Keratinocyte (primary cell): ENCODE results near the gene EPHX1. TPM values are rescaled to one million over a fixed set of nuclear protein-coding genes. Genes with fewer than 3 reads are reported as not detected.

Experiments used
- DNase-seq: peaks from one replicate; pipeline ENCODE4 v3.0.0-alpha.2; 2011; ENCODE audit warnings: low read depth, missing footprints, low spot score
- FAIRE-seq: peaks from 2 replicates; lab custom pipeline; 2011; peaks lifted over from hg19 to GRCh38; lab: Jason Lieb, UNC
- H2AFZ ChIP-seq: 2 replicates; pipeline ENCODE4 v1.6.0; 2012; ENCODE audit warnings: low read length, control low read depth, inconsistent platforms; ENCODE audit not compliant: control insufficient read depth
- H3K27ac ChIP-seq: 2 replicates; pipeline ENCODE4 v1.5.1; 2011; ENCODE audit warnings: low read length; ENCODE audit not compliant: control insufficient read depth, insufficient read depth
- H3K27me3 ChIP-seq: 3 replicates; pipeline ENCODE4 v1.6.0; 2011; ENCODE audit warnings: low read length; ENCODE audit not compliant: control insufficient read depth, insufficient read depth; ENCODE audit errors: extremely low read depth
- H3K36me3 ChIP-seq, 2 experiments: 2 replicates in 1 of 2; 3 replicates in 1 of 2; pipeline ENCODE4 v1.5.1; 2011; ENCODE audit warnings: low read length in 2 of 2, mild to moderate bottlenecking in 1 of 2; ENCODE audit not compliant: control insufficient read depth in 2 of 2, insufficient read depth in 2 of 2; ENCODE audit errors: extremely low read depth in 1 of 2
- H3K4me1 ChIP-seq: 3 replicates; pipeline ENCODE4 v1.5.1; 2011; ENCODE audit warnings: low read length; ENCODE audit not compliant: control insufficient read depth, insufficient read depth; ENCODE audit errors: extremely low read depth
- H3K4me2 ChIP-seq: 3 replicates; pipeline ENCODE4 v1.6.0; 2011; ENCODE audit warnings: low read depth, low read length; ENCODE audit not compliant: control insufficient read depth, insufficient read depth; ENCODE audit errors: extremely low read depth
- H3K4me3 ChIP-seq, 3 experiments: fragments of 200-600 bp in 1 of 3; sonication (generic) in 1 of 3; 2 replicates in 2 of 3; 3 replicates in 1 of 3; pipeline ENCODE4 v1.5.1; 2011 to 2016; ENCODE audit warnings: low read length in 3 of 3, mild to moderate bottlenecking in 3 of 3, control low read depth in 2 of 3, inconsistent platforms in 1 of 3, low read depth in 1 of 3, mixed read lengths in 1 of 3, mixed run types in 1 of 3, moderate library complexity in 1 of 3; ENCODE audit not compliant: control insufficient read depth in 2 of 3, insufficient read depth in 2 of 3; ENCODE audit errors: extremely low read depth in 1 of 3
- H3K79me2 ChIP-seq: 2 replicates; pipeline ENCODE4 v1.6.0; 2012; ENCODE audit warnings: low read length; ENCODE audit not compliant: control insufficient read depth, insufficient read depth
- H3K9ac ChIP-seq: 3 replicates; pipeline ENCODE4 v1.6.0; 2011; ENCODE audit warnings: low read length; ENCODE audit not compliant: control insufficient read depth, insufficient read depth; ENCODE audit errors: extremely low read depth
- H3K9me1 ChIP-seq: 3 replicates; pipeline ENCODE4 v1.6.0; 2011; ENCODE audit warnings: low read length; ENCODE audit not compliant: control insufficient read depth, insufficient read depth; ENCODE audit errors: extremely low read depth
- H3K9me3 ChIP-seq: 2 replicates; pipeline ENCODE4 v1.5.1; 2012; ENCODE audit warnings: low read depth, low read length; ENCODE audit not compliant: control insufficient read depth
- H4K20me1 ChIP-seq: 3 replicates; pipeline ENCODE4 v1.6.0; 2011; ENCODE audit warnings: low read length; ENCODE audit not compliant: control insufficient read depth, insufficient read depth; ENCODE audit errors: extremely low read depth
- EZH2 ChIP-seq: IDR thresholded peaks from one replicate; pipeline ENCODE4 v1.6.1; 2012; ENCODE audit warnings: inconsistent platforms, mild to moderate bottlenecking, low read length, moderate library complexity
- dilution Hi-C: fragments of 300-500 bp; cut with MboI; formaldehyde crosslinking; loops from one replicate; pipeline ENCODE4 v1.7.0; 2020; ENCODE audit warnings: low sequenced_read_pairs; ENCODE audit not compliant: extremely low pct_ligation_motif_present
- polyA plus RNA-seq, 5 experiments: library from polyadenylated mRNA; depleted of rRNA in 3 of 5; stranded (reverse) in 3 of 5; stranded (forward) in 1 of 5; unstranded in 1 of 5; fragments of >200 nt; gene quantifications; 1 replicate in 1 of 5; 2 replicates in 3 of 5; 3 replicates in 1 of 5; pipeline versions ENCODE4 v1.2.1 to v1.2.3, GENCODE V29; 2011 to 2012; ENCODE audit warnings: missing spikeins in 2 of 5, low read depth in 1 of 5, low replicate concordance in 1 of 5
- TF ChIP-seq, protein P1 (sequence below), 3 experiments: IDR thresholded peaks in 1 of 3; conservative IDR thresholded peaks in 1 of 3; optimal IDR thresholded peaks in 1 of 3; 2 replicates in 2 of 3; 3 replicates in 1 of 3; pipeline versions ENCODE3 to v1.5.1; 2011; ENCODE audit warnings: low read length in 3 of 3, mild to moderate bottlenecking in 3 of 3, moderate library complexity in 2 of 3, control low read depth in 1 of 3, inconsistent platforms in 1 of 3; ENCODE audit not compliant: insufficient read depth in 2 of 3; ENCODE audit errors: extremely low read depth in 1 of 3

EPHX1 gene
- polyA plus RNA-seq, 1 donor (not counting 4 experiments of a cell fraction or from before 2014, with no cell fraction given), result 6.4 TPM

DNA sequence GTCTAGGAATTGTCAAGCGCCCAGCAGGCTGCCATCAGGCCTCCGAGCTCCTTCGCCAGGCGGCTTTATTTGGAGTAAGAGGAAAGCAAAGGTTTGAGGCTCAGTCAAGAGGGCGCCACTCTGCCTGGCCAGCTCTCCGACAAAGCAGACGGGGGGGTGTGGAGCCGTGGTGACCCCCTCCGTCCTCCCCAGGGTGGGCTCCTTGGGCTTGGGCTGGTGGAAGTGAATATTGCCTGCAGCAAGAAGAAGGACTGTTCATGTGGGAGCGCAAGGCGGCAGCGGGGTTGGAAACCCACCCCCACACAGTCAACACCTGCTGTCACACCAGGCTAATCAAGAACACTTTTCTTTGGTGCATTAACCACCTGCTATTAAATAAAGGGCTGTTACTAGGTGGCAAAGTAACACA, 14.6 kb downstream of the EPHX1 start:
- peaks cover 2% of the 10 kb centered on the region for H3K9me1 ChIP-seq
- TF ChIP-seq, protein P1, sequence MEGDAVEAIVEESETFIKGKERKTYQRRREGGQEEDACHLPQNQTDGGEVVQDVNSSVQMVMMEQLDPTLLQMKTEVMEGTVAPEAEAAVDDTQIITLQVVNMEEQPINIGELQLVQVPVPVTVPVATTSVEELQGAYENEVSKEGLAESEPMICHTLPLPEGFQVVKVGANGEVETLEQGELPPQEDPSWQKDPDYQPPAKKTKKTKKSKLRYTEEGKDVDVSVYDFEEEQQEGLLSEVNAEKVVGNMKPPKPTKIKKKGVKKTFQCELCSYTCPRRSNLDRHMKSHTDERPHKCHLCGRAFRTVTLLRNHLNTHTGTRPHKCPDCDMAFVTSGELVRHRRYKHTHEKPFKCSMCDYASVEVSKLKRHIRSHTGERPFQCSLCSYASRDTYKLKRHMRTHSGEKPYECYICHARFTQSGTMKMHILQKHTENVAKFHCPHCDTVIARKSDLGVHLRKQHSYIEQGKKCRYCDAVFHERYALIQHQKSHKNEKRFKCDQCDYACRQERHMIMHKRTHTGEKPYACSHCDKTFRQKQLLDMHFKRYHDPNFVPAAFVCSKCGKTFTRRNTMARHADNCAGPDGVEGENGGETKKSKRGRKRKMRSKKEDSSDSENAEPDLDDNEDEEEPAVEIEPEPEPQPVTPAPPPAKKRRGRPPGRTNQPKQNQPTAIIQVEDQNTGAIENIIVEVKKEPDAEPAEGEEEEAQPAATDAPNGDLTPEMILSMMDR (optimal IDR thresholded peaks at IDR 0.05 in 1 of 3, IDR thresholded peaks at IDR 0.05 in 1 of 3, conservative IDR thresholded peaks at IDR 0.05 in 1 of 3; ENCODE audit: extremely low read depth in 1 of 3, insufficient read depth in 2 of 3, low read length in 3 of 3), result no peak
- TF ChIP-seq EZH2, result no peak
- FAIRE-seq (no peak), DNase-seq (no peak)
- no peaks in the 10 kb centered on the region for H3K9me3 ChIP-seq
- H3K9ac ChIP-seq, result no peak overlapping the region
- dilution Hi-C loops, result no loop called here
- H4K20me1 ChIP-seq, result no peaks in the 10 kb centered on the region
- H3K4me1 ChIP-seq, result peaks cover 5% of the 10 kb centered on the region
- H3K27me3 ChIP-seq, result no peaks in the 10 kb centered on the region
- H3K4me2 ChIP-seq, result no peak overlapping the region
- H3K4me3 ChIP-seq, result no peak overlapping the region
- no peak overlapping the region for H3K27ac ChIP-seq
- no peaks in the 10 kb centered on the region for H3K36me3 ChIP-seq
- H3K79me2 ChIP-seq, result no peaks in the 10 kb centered on the region
- no peak overlapping the region for H2AFZ ChIP-seq

DNA sequence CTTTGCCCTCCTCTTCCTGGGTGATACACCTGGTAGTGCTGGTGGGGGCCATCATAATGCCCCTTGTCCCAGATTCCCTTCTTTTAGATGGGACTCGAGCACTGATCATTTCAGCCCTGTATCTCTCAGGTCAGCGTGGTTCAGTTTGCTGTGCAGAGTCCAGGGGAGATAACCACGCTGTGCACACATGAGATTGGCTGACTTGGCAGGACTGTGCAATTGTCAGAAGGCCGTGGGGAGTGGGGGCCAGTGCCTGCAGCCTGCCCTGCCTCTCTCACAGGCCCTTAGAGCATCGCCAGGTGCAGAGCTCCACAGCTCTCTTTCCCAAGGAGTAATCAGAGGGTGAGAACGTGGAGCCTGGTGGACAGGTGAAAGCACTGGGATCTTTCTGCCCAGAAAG, 15.2 kb downstream of the EPHX1 start:
- Histone ChIP-seq H3K9me1 (peaks cover 3% of the 10 kb centered on the region), H3K9ac (no peak overlapping the region), H3K4me2 (no peak overlapping the region), H3K79me2 (no peaks in the 10 kb centered on the region), H4K20me1 (no peaks in the 10 kb centered on the region), H3K9me3 (no peaks in the 10 kb centered on the region), H3K36me3 (no peaks in the 10 kb centered on the region), H3K27ac (no peak overlapping the region), H3K27me3 (no peaks in the 10 kb centered on the region), H3K4me1 (peaks cover 5% of the 10 kb centered on the region), H3K4me3 (no peak overlapping the region), H2AFZ (no peak overlapping the region)
- FAIRE-seq, result no peak
- TF ChIP-seq, protein P1 (optimal IDR thresholded peaks at IDR 0.05 in 1 of 3, IDR thresholded peaks at IDR 0.05 in 1 of 3, conservative IDR thresholded peaks at IDR 0.05 in 1 of 3; ENCODE audit: extremely low read depth in 1 of 3, insufficient read depth in 2 of 3, low read length in 3 of 3), result no peak
- TF ChIP-seq EZH2, result no peak
- DNase-seq, result no peak
- dilution Hi-C loops, result no loop called here
